Fibroblast of the aortic adventitia (primary cell): ENCODE measurements around the gene SPA17. TPM values are rescaled to one million over a fixed set of nuclear protein-coding genes. Genes with fewer than 3 reads are reported as not detected.
A peak's percentile ranks its signal among the peaks of the same experiment; 100 is the strongest.

Source experiments
- DNase-seq: peaks from one replicate; pipeline ENCODE4 v3.0.0-alpha.2; 2010; ENCODE audit warnings: low read depth
- H3K4me3 ChIP-seq: 2 replicates; pipeline ENCODE4 v1.5.1; 2011; ENCODE audit warnings: low read depth, mild to moderate bottlenecking, control low read depth, low read length, moderate library complexity
- CTCF ChIP-seq: IDR thresholded peaks from 2 replicates; pipeline ENCODE4 v1.5.1; 2011; ENCODE audit warnings: mild to moderate bottlenecking, low read length, control low read depth, inconsistent platforms; ENCODE audit not compliant: insufficient read depth
- small RNA-seq: library from RNA; depleted of rRNA; stranded (forward); fragments of <200 nt; gene quantifications from one replicate; pipeline ENCODE3, GENCODE V24; 2012
- total RNA-seq: library from RNA; depleted of rRNA; stranded (reverse); fragments of >200 nt; gene quantifications from 2 replicates; pipeline ENCODE4 v1.2.3, GENCODE V29; 2012; ENCODE audit warnings: low replicate concordance

The SPA17 gene
- total RNA-seq, 1 donor, result 9.1 TPM

- TF ChIP-seq CTCF, result peak; percentile 37
- DNase-seq, result no peak
- peak overlapping the region; percentile 77 for H3K4me3 ChIP-seq
Observed at GRCh38 chr11:124745835-124746620, 72.3 kb downstream of the SPA17 start.

- DNase-seq, result peak; percentile 71
- TF ChIP-seq CTCF, result peak; percentile 63
- peak overlapping the region; percentile 77 for H3K4me3 ChIP-seq
Observed at GRCh38 chr11:124746621-124747243, 73.0 kb downstream of the SPA17 start.

Small RNAs within 50 kb of the gene (small RNA-seq; reads per million reads assigned to genes)
- not detected for gene RNA5SP352

Other genes with a start within 250 kb of the SPA17 start
- not detected in 2 replicates for gene OR8B4, start 249.0 kb upstream of the SPA17 start, total RNA-seq
- gene OR8B8, start 228.2 kb upstream of the SPA17 start, total RNA-seq, result not detected in 2 replicates
- gene OR8B12, start 130.2 kb upstream of the SPA17 start, total RNA-seq, result not detected in 2 replicates
- not detected in 2 replicates for gene OR8A1, start 103.9 kb upstream of the SPA17 start, total RNA-seq
- gene PANX3, start 62.5 kb upstream of the SPA17 start, total RNA-seq, result not detected in 2 replicates
- 31.2 and 46.2 TPM in 2 replicates for gene TBRG1, start 51.0 kb upstream of the SPA17 start, total RNA-seq
- 14.6 and 15.1 TPM in 2 replicates for gene SIAE, start 165 bp upstream of the SPA17 start, total RNA-seq
- 0.27 and 0.33 TPM in 2 replicates for gene NRGN, start 66.0 kb downstream of the SPA17 start, total RNA-seq
- gene VSIG2, start 78.4 kb downstream of the SPA17 start, total RNA-seq, result not detected in 2 replicates
- gene ESAM, start 88.4 kb downstream of the SPA17 start, total RNA-seq, result 0.36 and 1.5 TPM in 2 replicates
- 10.8 and 15.0 TPM in 2 replicates for gene MSANTD2, start 126.5 kb downstream of the SPA17 start, total RNA-seq
- gene ROBO3, start 191.5 kb downstream of the SPA17 start, total RNA-seq, result 11.7 and 13.6 TPM in 2 replicates
- 1.3 and 3.3 TPM in 2 replicates for gene ROBO4, start 224.0 kb downstream of the SPA17 start, total RNA-seq
- gene HEPN1, start 245.3 kb downstream of the SPA17 start, total RNA-seq, result not detected in 2 replicates